C4-2B (cell line): ENCODE data around the gene SYCE1.

ENCODE experiments used
- CTCF ChIP-seq: fragments of 450-650 bp; conservative IDR thresholded peaks from 2 replicates; pipeline ENCODE4 v1.5.1; 2017; ENCODE audit warnings: mild to moderate bottlenecking
- ZFX ChIP-seq: fragments of 450-650 bp; IDR thresholded peaks from 2 replicates; pipeline ENCODE4 v1.6.1; 2017

- TF ChIP-seq CTCF: no peak
- no peak for TF ChIP-seq ZFX
These were observed 2.9 kb upstream of the SYCE1 start for GRCh38 chr10:133568287-133568614.
